HG02973 (cell line): ENCODE data around the gene IFNA7.
"Not testable (repeated sequence)": the region's sequence is repeated elsewhere in the genome, so short reads cannot be mapped to it uniquely, and the experiment has no call there.

Source experiments
- ATAC-seq: cut with Tn5 transposase; IDR thresholded peaks from one replicate; pipeline ENCODE4 v1.9.1; 2021; ENCODE audit warnings: moderate library complexity; ENCODE audit not compliant: unreplicated experiment

IFNA7 gene

DNA sequence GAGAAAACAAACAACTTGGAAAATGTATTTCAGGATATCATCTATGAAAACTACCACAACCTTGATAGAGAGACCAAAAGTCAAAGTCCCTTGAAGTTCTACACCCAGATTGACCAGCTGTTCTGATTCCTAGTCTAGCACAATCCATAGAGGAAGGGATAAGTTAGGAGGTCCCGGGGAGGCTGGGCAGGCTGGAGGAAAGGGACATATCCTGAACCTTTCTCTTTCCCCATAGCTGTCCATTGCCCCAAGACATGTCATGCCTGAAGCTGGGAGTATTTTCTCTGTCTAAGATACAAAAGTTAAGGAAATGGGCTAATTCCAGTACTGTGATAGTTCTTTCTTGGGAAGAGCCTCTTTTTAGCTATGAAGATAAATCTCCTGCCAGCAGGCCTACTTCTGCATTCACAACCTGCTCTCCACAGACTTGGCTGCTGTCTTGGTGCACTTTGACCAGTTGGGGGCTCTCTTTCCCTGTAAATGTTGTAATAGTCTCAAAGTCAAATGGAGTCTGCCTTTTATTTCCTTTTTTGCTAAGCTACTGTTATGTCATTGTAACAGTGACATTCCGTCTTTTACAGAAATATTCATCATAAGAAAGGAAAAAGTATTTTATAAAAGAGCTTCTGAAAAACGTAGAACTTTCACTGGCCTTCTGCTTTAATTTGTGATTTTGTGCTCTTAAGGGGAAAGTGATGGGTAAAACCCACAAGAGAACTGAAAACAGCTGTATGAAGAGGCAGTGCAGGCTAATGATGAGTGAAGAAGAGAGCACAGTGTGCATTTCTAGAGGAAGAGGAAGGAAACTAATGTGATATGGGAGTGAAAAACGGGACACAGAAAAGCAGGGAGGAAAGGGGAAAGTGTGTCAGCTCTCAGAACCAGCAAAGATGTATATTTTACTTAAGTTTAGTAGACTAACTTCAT is 18.9 kb downstream of the IFNA7 start:
- ATAC-seq: peak; percentile 94

DNA sequence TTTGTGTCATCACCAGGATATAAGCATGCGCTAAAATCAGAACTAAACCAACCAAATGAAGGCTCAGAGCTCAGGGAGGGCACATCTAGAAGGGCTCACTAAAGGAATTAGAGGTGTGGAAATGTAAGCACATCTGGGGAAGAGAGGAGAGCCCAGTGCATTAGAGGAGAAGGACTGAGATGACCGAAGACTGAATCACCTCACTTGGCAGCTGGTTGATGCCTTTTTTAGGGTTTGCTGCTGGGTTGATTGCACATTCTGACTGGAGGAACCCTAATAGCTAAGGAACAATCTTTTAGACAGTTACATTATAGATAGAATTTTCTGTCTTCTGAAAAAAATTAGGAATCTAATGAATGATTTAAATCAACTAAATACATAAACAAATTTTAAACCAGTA is 27.3 kb downstream of the IFNA7 start:
- ATAC-seq: no peak

DNA sequence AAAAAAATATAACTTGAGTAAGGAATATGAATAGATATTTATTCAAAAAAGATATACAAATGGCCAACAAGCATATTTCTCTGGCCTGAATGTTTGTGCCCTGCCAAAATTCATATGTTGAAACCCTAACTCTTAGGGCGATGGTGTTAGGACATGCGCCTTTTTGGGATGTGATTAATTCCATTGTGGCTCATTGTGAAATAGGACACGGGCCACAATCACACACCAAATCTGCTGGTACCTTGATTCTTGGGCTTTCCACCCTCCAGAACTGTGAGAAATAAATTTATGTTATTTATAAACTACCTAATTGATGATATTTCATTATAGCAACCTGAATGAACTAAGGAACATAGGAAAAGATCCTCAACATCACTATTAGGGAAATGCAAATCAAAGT is 29.8 kb downstream of the IFNA7 start:
- no peak for ATAC-seq

DNA sequence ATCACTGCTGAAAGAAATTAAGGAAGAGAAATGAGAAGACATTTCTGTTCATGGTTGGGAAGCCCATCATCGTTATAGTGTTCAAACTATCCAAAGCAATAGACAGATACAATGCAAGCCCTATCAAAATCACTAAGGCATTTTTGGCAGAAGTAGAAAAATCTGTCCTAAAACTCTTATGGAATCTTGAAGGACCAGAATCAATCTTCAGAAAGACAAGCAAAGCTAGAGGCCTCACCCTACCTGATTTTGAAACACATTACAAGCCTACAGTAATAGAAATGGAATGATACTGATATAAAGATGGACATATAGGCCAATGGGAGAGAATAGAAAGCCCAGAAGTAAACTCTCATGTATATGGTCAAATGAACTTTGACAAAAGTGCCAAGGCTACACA is 30.7 kb downstream of the IFNA7 start:
- no peak for ATAC-seq

DNA sequence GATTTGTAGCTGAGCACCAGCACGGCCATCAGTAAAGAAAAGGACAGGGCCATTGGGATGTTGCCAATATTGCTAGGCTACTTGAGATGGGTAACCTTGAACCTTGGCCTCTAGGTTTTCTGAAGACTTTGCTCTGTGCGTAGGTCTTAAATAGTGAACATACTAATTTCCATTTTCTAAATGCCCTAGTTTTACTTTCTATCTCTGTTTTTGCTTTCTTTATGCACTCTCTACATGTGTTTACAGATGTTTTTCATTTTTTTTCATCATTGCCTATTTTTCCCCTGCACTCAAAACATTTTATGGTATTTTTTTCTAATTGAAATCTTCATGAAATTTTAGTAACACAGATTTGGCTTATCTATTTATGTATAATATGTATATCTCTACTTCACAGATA is 35.4 kb downstream of the IFNA7 start, which contains the start of gene IFNA21:
Gene IFNA21, minus strand, starts transcription at position 101 of the 400 bp plus-strand sequence. Its CDS starts 48 bp downstream, at position 53.
- ATAC-seq: not testable (repeated sequence)

DNA sequence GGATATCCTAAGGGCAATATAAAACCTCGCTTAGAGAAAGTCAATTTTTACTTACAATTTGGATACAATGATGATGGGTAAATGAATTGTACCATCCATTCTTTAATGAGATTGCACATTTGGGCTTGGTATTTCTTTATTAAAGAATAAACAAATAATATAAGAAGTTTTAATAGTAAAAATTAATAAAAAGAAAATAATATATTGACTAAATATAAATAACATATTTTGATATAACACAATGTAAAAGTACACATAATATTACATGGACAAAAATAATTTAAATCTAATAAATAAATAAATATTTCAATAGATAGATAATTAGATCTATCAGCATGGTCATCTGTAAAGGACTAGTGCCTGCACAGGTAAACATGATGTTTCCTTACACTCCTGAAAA is 36.5 kb downstream of the IFNA7 start:
- ATAC-seq: no peak

DNA sequence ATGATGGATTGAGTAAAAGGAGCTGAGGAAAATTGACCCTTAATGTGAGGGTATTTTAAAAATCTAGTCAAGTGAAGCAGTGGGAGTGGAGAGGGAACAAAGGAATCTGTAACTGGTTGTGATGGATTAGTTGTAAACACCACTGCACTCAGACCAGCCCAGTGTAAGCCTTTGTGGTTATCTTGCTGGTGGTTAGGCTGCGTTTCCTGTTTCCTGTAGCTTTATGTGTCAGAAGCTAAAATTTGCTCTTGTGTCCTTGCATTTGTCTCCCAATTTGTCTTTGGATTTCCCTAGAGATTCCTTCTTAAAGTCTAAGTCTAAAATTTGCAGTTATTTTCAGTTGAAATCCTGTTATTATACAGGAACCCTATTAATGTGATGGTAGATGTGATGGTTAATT is 41.8 kb downstream of the IFNA7 start:
- peak; percentile 84 for ATAC-seq

DNA sequence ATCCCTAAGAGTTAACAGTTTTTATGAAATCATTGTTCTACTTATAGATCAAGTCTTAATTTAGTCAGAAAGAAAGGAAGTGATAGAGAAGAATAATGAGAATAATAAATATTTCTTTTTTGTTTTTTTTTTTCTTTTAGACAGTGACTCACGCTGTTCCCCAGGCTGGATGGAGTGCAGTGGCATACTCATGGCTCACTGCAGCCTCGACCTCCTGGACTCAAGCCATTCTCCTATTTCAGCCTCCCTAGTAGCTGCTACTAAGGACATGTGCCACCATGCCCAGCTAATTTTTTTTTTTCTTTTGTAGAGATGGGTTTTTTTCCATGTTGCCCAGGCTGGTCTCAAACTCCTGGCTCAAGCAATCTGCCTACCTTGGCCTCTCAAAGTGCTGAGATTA is 46.5 kb downstream of the IFNA7 start:
- no peak for ATAC-seq

DNA sequence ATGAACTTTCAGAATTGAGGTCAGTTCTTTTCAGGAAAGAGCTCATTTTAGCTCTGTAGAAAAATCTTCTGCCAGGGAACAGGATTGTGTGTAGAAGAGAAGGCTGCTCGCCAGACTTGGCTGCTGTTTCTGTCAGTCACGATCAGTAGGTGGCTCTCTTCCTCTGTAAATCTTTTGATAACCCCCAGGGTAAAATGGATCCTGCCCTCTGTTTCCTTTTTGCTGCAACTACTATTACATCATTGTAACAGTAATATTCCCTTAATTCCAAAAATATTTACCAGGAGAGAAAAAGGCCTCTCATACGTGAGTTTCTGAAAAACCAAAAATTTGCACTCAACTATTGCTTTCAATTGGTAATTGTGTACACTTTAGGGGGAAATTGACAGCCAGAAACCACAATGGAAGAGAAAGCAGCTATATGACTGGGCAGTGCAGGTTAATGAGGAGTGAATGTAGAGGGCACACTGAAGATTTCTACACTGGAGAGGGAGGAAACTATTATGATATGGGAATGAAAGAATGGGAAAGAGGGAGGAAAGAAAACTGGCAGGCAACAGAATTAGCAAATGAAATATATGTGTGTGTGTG is 47.9 kb downstream of the IFNA7 start:
- peak; percentile 76 for ATAC-seq

DNA sequence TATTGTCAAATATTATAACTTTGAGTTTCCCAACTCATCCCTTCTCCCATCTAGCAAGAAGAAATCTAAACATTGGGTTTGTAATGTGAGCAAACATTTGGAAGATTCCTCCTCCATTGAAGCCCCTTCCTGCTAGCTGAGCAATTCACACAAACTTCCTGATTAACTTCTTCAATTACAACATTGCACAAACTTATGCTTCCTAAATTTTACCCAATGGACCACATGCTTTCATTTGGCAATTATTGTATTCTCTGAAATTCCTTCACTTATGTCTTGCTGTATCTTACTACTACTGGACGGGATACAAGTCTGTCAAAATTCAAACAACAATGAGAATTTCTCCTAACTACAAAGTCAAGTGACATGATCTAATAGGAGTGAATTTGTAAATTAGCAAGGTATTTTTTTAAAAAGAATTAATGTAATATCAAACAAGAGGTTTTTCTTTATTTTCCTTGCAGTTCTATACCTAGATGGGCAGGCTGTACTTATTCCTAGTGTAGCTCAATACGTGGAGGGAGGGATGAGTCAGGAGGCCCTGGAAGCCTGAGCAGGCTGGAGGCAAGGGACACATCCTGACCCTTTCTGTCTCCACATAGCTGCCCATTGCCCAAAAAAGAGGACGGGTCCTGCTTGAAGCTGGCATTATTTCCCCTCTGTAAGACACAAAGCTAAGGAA is 48.5 kb downstream of the IFNA7 start:
- ATAC-seq: peak; percentile 28
